HG03378 (cell line): Measurements from ENCODE around the gene L3MBTL4.

Source experiments
- ATAC-seq: cut with Tn5 transposase; IDR thresholded peaks from one replicate; pipeline ENCODE4 v1.9.1; 2021; ENCODE audit warnings: mild to moderate bottlenecking, moderate library complexity; ENCODE audit not compliant: unreplicated experiment

The L3MBTL4 gene

GRCh38 chr18:5939801-5940667 lies 474.7 kb downstream of the L3MBTL4 start:
- ATAC-seq, result no peak

GRCh38 chr18:5937795-5938194 lies 476.9 kb downstream of the L3MBTL4 start:
- no peak for ATAC-seq

GRCh38 chr18:5937121-5937520 lies 477.6 kb downstream of the L3MBTL4 start:
- ATAC-seq, result no peak

- ATAC-seq, result no peak
Measured at GRCh38 chr18:5930789-5931188, 483.9 kb downstream of the L3MBTL4 start.

- no peak for ATAC-seq
Measured at GRCh38 chr18:5918205-5918858, 496.4 kb downstream of the L3MBTL4 start.

- ATAC-seq, result no peak
Measured at GRCh38 chr18:5914951-5915350, 499.8 kb downstream of the L3MBTL4 start.

GRCh38 chr18:5914016-5914415 lies 500.7 kb downstream of the L3MBTL4 start:
- ATAC-seq, result no peak

GRCh38 chr18:5912566-5912965 lies 502.1 kb downstream of the L3MBTL4 start:
- ATAC-seq, result no peak

GRCh38 chr18:5909125-5909524 lies 505.6 kb downstream of the L3MBTL4 start:
- ATAC-seq, result no peak
